ENCODE data around the gene FBLN1.

The FBLN1 gene

DNA sequence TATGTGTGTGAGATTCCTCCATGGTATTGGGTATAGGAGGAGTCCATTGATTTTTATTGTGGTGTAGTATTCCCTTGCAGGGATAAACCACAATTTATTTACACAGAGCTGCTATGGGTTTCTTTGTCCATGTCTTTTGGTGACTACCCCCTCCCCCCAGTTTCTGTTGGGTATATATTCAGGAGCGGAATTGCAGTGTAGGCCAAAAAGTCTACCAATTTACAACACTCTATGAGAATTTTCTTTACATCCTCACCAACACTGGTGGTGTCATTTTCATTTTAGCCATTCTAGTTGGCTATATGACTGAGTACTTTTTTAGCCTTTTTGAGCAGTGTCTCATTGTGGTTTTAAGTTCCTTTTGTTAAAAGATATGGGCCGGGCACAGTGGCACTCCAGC is 113.7 kb downstream of the FBLN1 start:
- no peak for DNase-seq

DNA sequence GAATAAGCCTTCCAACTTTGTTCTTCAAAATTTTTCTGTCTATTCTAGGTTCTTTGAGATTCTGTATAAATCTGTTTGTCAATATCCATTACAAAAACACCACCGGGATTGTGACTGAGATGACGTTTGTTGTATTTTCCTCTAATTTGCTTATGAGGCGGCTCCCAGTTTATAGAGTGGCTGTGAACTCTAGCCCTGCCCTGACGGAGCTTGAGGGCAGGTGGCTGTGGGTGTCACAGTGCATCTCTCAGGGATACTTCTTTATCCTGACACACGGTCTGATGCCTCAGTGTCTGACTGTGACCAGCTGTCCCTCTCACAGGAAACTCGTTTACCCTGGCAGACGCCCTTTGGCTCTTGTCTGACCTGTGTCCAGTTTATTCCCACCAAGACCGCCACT is 115.3 kb downstream of the FBLN1 start:
- DNase-seq = no peak

- peak; percentile 16 for DNase-seq
Measured at GRCh38 chr22:45620706-45621105, 118.0 kb downstream of the FBLN1 start.

DNA sequence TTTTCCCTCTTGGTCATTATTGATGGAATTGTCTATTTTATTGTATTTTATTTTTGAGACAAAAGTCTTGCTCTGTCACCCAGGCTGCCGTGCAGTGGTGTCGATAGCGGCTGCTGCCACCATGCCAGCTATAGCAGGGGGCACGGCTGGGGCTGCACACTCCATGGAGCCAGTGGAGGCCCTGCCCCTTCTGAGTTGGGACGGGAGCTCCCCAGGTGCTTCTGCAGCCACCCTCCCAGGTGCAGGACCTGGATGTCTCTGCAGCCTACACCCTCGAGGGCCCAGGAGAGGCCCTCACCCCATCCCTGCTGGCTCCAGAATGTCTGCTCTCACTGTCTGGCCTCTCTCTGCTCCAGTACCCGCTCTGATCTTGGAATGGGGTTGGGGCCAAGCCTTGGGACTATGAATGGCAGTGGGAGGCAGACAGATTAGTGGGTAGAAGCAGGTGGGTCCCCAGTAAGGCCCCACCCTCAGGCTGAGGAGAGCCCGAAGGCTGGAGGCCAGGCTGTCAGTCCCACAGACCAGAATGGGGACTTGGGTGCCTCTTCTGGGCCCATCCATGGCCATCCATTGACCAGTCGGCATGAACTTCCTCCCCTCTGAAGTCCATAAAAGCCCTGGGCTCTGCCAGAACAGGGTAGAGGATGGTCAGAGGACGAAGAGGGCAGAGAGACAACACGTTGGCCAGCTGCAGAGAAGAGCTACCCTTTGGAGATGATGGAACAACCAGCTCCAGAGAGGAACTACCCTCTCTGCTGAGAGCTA is 119.3 kb downstream of the FBLN1 start:
- DNase-seq = no peak

- peak; percentile 83 for DNase-seq
Measured at GRCh38 chr22:45623464-45624145, 120.9 kb downstream of the FBLN1 start.

DNA sequence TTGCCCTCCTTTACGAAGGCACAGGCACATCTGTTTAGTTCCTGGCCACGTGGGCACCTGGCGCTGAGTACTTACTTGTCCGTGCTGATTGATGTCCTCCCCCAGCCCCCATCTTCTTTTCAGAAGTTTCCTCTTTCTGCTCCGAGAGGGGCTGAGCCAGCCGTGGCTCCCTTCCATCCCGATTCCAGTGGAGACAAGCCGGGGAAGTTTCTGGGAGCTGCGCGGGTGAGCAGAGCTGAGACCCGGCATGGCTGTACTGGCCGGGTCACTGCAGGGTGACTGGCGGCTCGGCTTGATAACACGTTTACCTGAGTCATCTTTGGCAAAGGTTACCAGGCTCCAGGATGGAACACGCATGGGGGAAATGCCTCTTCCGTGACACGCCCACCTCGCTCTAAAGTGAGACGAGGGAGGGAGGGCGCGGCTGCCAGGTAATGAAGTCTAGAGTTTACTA is 123.5 kb downstream of the FBLN1 start:
- DNase-seq = no peak

- no peak for DNase-seq
Measured at GRCh38 chr22:45627489-45628233, 125.0 kb downstream of the FBLN1 start.

- DNase-seq = no peak
Measured at GRCh38 chr22:45628515-45628914, 125.8 kb downstream of the FBLN1 start.

DNA sequence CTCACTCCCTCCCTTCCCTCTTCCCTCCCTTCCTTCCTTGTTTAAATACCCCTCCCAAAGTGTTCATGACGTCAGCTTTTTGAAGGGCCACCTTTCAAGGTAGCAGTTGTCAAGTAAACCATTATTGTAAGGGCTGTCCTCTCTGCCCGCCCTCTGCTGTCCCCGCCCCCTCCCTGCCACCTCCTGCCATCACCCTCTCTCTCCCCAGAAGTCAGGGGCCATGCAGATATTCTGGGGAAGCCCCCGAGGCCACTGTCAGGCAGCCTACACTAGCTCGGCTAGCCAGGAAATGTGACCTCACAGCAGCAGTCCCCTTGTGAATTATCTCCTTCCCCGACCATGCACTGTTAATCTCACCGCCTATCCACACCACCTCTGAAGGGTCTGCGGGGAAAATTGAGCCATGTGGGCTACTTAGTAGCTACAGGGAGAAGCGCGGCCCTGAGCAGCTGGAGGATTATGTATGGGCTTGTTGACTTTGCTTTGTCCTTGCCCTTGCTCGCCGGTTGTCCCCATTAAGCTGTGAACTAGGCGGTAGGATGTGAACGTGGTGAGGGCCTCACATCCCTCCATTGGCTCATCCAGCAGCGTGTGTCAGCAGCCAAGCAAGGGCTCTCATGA is 126.9 kb downstream of the FBLN1 start:
- no peak for DNase-seq

- DNase-seq = no peak
Measured at GRCh38 chr22:45630436-45630835, 127.8 kb downstream of the FBLN1 start.

- no peak for DNase-seq
Measured at GRCh38 chr22:45631140-45631840, 128.6 kb downstream of the FBLN1 start.

DNA sequence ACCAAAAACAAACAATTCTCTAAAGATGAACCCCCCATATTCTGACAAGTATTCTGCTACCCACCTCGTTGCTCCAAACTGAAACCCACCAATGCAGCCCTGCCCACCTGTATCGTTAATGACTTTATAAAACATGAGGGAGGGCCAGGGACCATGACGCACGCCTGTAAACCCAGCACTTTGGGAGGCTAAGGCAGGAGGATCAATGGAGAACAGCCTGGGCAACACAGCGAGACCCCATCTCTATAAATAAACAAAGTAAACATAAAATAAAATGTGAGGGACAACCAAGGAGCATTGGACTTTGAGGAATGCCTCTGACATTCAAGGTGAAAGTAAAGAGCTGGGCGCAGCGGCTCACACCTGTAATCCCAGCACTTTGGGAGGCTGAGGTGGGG is 129.2 kb downstream of the FBLN1 start:
- DNase-seq = no peak

- no peak for DNase-seq
Measured at GRCh38 chr22:45632791-45633515, 130.3 kb downstream of the FBLN1 start.

GRCh38 chr22:45636683-45637082 is 134.0 kb downstream of the FBLN1 start:
- no peak for DNase-seq

DNA sequence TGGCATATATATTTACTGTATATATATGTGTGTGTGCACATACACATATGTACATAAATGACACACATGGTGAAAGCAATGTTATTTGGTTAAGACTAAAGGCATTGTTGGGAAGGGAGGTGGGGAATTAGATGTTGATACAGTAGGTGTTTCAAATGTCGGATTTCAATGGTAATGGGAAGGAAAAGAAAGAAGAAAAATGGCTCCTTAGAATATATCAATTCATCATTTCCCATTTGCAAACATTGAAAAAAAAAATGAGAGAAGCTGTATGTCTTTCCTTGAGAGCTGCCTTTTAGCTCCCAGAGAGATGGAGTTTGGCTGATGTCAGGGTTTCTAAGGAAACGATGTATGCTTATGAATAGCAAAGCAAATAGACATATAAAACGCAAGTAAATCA is 135.5 kb downstream of the FBLN1 start:
- no peak for DNase-seq

DNA sequence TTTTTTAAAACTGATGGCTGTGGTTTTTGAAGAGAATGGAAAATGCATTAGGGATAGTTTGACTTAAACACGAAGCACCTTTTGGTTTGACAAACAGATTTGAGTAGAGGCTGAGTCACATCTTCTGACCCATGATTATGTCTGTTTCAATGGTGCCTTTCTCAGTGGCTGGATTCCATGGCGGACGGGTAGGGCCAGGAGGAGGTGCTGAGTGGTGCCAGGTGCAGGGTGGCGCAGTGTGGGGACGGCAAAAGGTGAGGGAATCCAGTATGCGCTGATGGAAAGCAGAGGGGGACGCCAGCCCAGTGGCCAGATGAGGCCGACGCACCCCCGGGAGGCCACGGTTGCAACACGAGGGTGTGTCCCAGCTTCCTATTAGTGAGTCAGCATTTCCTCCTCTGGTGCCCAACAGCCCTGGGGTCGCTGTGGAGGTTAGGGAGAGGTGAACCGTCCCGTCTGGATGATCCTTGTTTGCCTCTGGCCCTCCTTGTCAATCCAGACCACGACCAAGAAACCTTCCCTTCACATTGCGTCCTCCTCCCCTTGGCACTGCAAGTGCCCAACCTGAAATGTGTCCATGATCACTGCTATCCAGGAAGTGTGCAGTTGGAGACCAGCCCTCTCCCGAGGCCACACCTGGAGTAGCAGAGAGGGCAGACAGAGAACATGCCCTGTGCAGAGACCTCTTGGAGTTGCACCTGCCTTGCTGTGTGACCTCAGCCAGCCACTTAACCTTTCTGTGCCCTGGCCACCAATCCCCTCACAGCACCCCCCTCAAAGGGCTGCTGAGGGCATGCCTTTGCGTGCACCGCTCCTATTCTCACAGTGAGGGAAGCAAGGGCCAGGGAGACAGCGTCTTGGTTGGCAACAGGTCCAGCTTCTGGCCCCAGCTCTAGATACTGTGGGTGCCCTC is 136.4 kb downstream of the FBLN1 start:
- peak; percentile 58 for DNase-seq

DNA sequence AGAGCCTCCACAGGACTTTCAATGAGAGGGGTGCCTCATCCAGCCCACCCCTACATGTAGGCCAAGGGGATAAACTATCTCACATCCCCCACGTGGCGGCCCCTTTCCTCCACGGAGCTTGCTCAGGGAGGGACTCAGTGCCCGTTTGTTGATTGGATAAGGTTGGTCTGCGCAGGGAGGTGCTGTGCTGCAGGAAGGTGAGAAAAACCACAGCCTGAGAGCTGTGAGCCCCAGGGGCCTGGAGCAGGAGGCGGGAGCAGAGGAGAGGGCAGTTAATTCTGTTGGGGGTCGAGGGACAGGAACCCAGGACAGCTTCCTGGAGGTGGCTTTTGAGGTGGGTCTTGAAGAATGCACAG is 137.0 kb downstream of the FBLN1 start:
- DNase-seq = no peak

GRCh38 chr22:45640291-45640940 is 137.7 kb downstream of the FBLN1 start:
- DNase-seq = no peak

GRCh38 chr22:45640941-45641621 is 138.4 kb downstream of the FBLN1 start:
- DNase-seq = no peak

- no peak for DNase-seq
Measured at GRCh38 chr22:45642986-45643385, 140.3 kb downstream of the FBLN1 start.
